ENCODE results near the gene GPR183.

GPR183 gene

DNA sequence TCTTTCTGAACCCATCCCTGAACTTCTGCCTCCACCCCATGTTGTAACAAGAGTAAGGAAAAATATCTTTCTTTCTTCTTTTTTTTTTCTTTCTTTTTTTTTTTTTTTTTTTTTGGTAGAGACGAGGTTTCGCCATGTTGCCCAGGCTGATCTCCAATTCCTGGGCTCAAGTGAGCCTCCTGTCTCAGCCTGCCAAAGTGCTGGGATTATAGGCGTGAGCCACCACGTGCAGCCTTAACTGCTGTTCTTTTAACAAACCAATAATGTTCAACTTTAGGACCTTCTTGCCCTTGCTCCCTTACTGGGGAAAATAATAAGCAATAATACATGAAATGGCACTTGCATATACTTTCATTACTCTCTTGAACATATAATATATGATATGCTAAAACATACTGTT lies 19.6 kb downstream of the GPR183 start:
- Histone ChIP-seq H3K4me2 (ENCODE audit: low read depth, low read length, poor library complexity, severe bottlenecking) (peak overlapping the region; percentile 34), H3K9me2 (replicated peaks; ENCODE audit: low read depth, low read length) (no peaks in the 10 kb centered on the region), H3K9me3 (ENCODE audit: insufficient read depth, low read depth, low read length) (no peaks in the 10 kb centered on the region), H3K27me3 (ENCODE audit: insufficient read depth, low read length, poor library complexity, severe bottlenecking) (no peaks in the 10 kb centered on the region), H3K4me3 (ENCODE audit: low read length, poor library complexity, severe bottlenecking) (no peak overlapping the region), H4K20me1 (ENCODE audit: insufficient read depth, low read length, poor library complexity, severe bottlenecking) (no peaks in the 10 kb centered on the region), H3F3A (ENCODE audit: low read depth) (0 out of 2 replicates have a peak, but pooled peaks cover 2% of the 10 kb centered on the region), H3K79me2 (ENCODE audit: insufficient read depth, low read length) (peaks cover 54% of the 10 kb centered on the region), H3K36me3 (ENCODE audit: insufficient read depth, low read length) (peaks cover 13% of the 10 kb centered on the region; the same call in 1 of the 2 replicates), H3K4me1 (ENCODE audit: insufficient read depth, low read length, poor library complexity, severe bottlenecking) (peaks cover 51% of the 10 kb centered on the region), H2AFZ (ENCODE audit: low read length) (no peak overlapping the region), H3K9ac (ENCODE audit: low read depth, low read length, poor library complexity, severe bottlenecking) (peak overlapping the region; percentile 30)
- TF ChIP-seq EZH2phosphoT487 (IDR thresholded peaks at IDR 0.05; ENCODE audit: borderline replicate concordance), result no peak
- TF ChIP-seq, protein P1, sequence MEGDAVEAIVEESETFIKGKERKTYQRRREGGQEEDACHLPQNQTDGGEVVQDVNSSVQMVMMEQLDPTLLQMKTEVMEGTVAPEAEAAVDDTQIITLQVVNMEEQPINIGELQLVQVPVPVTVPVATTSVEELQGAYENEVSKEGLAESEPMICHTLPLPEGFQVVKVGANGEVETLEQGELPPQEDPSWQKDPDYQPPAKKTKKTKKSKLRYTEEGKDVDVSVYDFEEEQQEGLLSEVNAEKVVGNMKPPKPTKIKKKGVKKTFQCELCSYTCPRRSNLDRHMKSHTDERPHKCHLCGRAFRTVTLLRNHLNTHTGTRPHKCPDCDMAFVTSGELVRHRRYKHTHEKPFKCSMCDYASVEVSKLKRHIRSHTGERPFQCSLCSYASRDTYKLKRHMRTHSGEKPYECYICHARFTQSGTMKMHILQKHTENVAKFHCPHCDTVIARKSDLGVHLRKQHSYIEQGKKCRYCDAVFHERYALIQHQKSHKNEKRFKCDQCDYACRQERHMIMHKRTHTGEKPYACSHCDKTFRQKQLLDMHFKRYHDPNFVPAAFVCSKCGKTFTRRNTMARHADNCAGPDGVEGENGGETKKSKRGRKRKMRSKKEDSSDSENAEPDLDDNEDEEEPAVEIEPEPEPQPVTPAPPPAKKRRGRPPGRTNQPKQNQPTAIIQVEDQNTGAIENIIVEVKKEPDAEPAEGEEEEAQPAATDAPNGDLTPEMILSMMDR (conservative IDR thresholded peaks at IDR 0.05; ENCODE audit: low read length), result no peak

DNA sequence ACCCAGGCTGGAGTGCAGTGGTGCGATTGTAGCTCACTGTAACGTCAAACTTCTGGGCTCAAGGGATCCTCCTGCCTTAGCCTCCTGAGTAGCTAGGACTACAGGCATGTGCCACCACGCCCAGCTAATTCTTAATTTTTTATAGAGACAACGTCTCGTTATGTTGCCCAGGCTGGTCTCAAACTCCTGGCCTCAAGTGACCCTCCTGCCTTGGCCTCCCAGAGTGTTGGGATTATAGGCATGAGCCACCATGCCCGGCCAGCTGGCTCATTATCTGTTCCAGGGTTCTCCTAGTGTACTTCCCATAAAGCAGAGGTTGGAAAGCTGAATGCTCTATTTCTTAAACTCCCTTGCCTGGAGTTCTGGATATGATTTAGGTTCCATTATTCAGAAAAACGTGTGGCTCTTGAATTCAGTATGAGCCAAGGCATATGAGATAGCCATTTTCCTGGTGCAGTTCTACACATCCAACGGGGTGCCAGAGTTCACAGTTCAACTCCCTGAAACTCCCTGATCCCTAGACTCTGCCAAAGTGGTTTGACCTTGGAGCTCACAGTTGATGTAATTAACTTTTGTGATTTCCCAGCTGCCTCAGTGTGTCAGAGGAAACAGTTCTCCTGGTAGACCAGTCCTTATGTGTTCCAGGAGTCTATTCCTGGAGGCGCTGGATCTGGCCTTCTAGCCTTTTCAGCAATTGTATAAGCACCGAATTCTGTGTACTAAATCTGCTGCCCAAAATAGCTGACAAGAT lies 21.6 kb downstream of the GPR183 start:
- Histone ChIP-seq H3K4me2 (ENCODE audit: low read depth, low read length, poor library complexity, severe bottlenecking) (no peak overlapping the region), H3K9me2 (replicated peaks; ENCODE audit: low read depth, low read length) (no peaks in the 10 kb centered on the region), H3K36me3 (ENCODE audit: insufficient read depth, low read length) (peaks cover 20% of the 10 kb centered on the region; the same call in 1 of the 2 replicates), H3K4me3 (ENCODE audit: low read length, poor library complexity, severe bottlenecking) (no peak overlapping the region), H3K79me2 (ENCODE audit: insufficient read depth, low read length) (peaks cover 56% of the 10 kb centered on the region), H4K20me1 (ENCODE audit: insufficient read depth, low read length, poor library complexity, severe bottlenecking) (no peaks in the 10 kb centered on the region), H2AFZ (ENCODE audit: low read length) (no peak overlapping the region), H3K9ac (ENCODE audit: low read depth, low read length, poor library complexity, severe bottlenecking) (no peak overlapping the region), H3K4me1 (ENCODE audit: insufficient read depth, low read length, poor library complexity, severe bottlenecking) (peaks cover 65% of the 10 kb centered on the region), H3K27me3 (ENCODE audit: insufficient read depth, low read length, poor library complexity, severe bottlenecking) (no peaks in the 10 kb centered on the region), H3F3A (ENCODE audit: low read depth) (0 out of 2 replicates have a peak, but pooled peaks cover 2% of the 10 kb centered on the region), H3K9me3 (ENCODE audit: insufficient read depth, low read depth, low read length) (no peaks in the 10 kb centered on the region)
- TF ChIP-seq, protein P1 (conservative IDR thresholded peaks at IDR 0.05; ENCODE audit: low read length), result no peak
- no peak for TF ChIP-seq EZH2phosphoT487 (IDR thresholded peaks at IDR 0.05; ENCODE audit: borderline replicate concordance)

DNA sequence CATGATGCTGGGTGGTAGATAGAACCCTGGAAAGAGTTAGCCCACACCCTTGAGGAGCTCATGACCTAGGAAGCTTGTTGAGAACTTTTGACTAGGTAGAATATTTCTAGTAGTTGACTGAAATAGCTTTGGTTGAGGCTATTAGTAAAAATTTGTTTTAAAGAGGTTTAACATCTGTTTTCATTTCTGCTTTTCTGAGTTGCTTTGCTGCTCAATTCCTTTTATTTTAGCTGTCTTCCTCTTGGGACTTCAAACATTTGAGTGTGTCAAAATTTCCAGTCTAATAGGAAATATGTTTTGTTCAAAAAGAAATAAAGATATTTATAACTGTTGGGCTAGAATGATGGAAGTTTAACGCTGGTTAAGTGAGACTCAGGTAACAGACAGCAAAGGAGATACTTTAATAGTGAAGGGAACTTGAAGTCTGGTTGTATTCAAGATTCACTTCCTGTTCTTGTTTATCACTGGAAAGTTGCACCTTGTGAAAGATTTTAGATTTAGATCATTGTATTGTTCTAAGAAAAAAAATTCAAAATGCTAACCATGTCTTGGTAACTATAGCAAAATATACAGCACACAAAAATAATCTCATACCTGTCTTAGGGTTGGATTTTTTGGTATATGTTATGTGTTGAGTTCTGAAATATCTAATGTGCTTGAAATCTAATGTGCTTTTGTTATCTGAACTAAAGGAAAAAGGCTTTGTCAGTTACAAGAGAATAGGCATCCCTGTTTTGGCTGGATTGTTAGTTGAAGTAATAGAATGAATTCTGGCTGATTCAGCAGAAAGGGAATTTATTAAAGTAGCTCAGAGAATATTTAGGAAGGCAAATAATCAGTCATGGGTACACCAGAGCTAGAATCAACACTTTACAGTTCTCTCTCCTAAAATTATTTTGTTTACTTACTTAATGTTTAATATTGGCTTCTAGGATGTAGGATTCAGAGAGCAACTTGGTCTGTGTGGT lies 24.7 kb downstream of the GPR183 start:
- H3F3A ChIP-seq (ENCODE audit: low read depth), result 0 out of 2 replicates have a peak, but pooled peaks cover 2% of the 10 kb centered on the region
- H3K9ac ChIP-seq (ENCODE audit: low read depth, low read length, poor library complexity, severe bottlenecking), result no peak overlapping the region
- H3K4me1 ChIP-seq (ENCODE audit: insufficient read depth, low read length, poor library complexity, severe bottlenecking), result peaks cover 83% of the 10 kb centered on the region
- H3K36me3 ChIP-seq (ENCODE audit: insufficient read depth, low read length), result peaks cover 23% of the 10 kb centered on the region; the same call in 1 of the 2 replicates
- H2AFZ ChIP-seq (ENCODE audit: low read length), result no peak overlapping the region
- H3K9me3 ChIP-seq (ENCODE audit: insufficient read depth, low read depth, low read length), result no peaks in the 10 kb centered on the region
- TF ChIP-seq, protein P1 (conservative IDR thresholded peaks at IDR 0.05; ENCODE audit: low read length), result no peak
- no peak for TF ChIP-seq EZH2phosphoT487 (IDR thresholded peaks at IDR 0.05; ENCODE audit: borderline replicate concordance)
- peaks cover 69% of the 10 kb centered on the region for H3K79me2 ChIP-seq (ENCODE audit: insufficient read depth, low read length)
- no peaks in the 10 kb centered on the region for H4K20me1 ChIP-seq (ENCODE audit: insufficient read depth, low read length, poor library complexity, severe bottlenecking)
- no peak overlapping the region for H3K4me2 ChIP-seq (ENCODE audit: low read depth, low read length, poor library complexity, severe bottlenecking)
- no peaks in the 10 kb centered on the region for H3K9me2 ChIP-seq (replicated peaks; ENCODE audit: low read depth, low read length)
- no peaks in the 10 kb centered on the region for H3K27me3 ChIP-seq (ENCODE audit: insufficient read depth, low read length, poor library complexity, severe bottlenecking)
- no peak overlapping the region for H3K4me3 ChIP-seq (ENCODE audit: low read length, poor library complexity, severe bottlenecking)

Data from Loucy (cell line).